ENCODE data around the gene ZNF428. TPM values are rescaled to one million over a fixed set of nuclear protein-coding genes. Genes with fewer than 3 reads are reported as not detected.
A peak's percentile ranks its signal among the peaks of the same experiment; 100 is the strongest.

ZNF428 gene
- total and polyA plus RNA-seq, 2 experiments from 2014 or later, result 21.1 to 23.9 TPM

GRCh38 chr19:43667876-43668405, 48.5 kb upstream of the ZNF428 start:
- Mint-ChIP-seq H3K9me3 (no peaks in the 10 kb centered on the region), H3K27ac (peak overlapping the region; percentile 98), H3K4me1 (peaks cover 31% of the 10 kb centered on the region), H3K36me3 (ENCODE audit: low read depth) (peaks cover 27% of the 10 kb centered on the region), H3K4me3 (peak overlapping the region; percentile 84), H3K27me3 (ENCODE audit: insufficient read depth, low read depth, poor library complexity) (peaks cover 21% of the 10 kb centered on the region)
- Histone ChIP-seq H3K4me1 (ENCODE audit: insufficient read depth) (peaks cover 20% of the 10 kb centered on the region; the same call in 1 of the 2 replicates), H2AFZ (peak overlapping the region; percentile 47), H3K27me3 (ENCODE audit: insufficient read depth) (peaks cover 26% of the 10 kb centered on the region), H3K27ac (ENCODE audit: low read depth) (peak overlapping the region; percentile 85), H3K9me2 (ENCODE audit: insufficient read depth) (no peaks in the 10 kb centered on the region), H3K36me3 (ENCODE audit: insufficient read depth) (no peaks in the 10 kb centered on the region), H3K4me2 (peak overlapping the region; percentile 83), H3K4me3 (peak overlapping the region; percentile 57), H3K79me2 (replicated peaks; ENCODE audit: insufficient read depth) (no peaks in the 10 kb centered on the region), H3F3A (replicated peaks; ENCODE audit: low read depth) (peaks cover 12% of the 10 kb centered on the region; the same call in 1 of the 2 replicates), H4K20me1 (replicated peaks; ENCODE audit: insufficient read depth) (no peaks in the 10 kb centered on the region)
- peak; percentile 30; the same call in 1 of the 2 replicates for TF ChIP-seq POLR2AphosphoS5 (IDR thresholded peaks at IDR 0.05; ENCODE audit: low read depth)
- TF ChIP-seq CREB1 (CRISPR knock-in tag; IDR thresholded peaks at IDR 0.05; ENCODE audit: low read depth), result no peak
- TF ChIP-seq JUNB (IDR thresholded peaks at IDR 0.05; ENCODE audit: unreplicated experiment), result no peak
- peak; percentile 61 for ATAC-seq
- no peak for DNase-seq (ENCODE audit: low spot score)

GRCh38 chr19:43667126-43667875, 47.9 kb upstream of the ZNF428 start:
- Mint-ChIP-seq H3K4me1 (peaks cover 29% of the 10 kb centered on the region), H3K9me3 (no peaks in the 10 kb centered on the region), H3K27ac (peak overlapping the region; percentile 98), H3K27me3 (ENCODE audit: insufficient read depth, low read depth, poor library complexity) (peaks cover 23% of the 10 kb centered on the region), H3K36me3 (ENCODE audit: low read depth) (peaks cover 31% of the 10 kb centered on the region), H3K4me3 (peak overlapping the region; percentile 84)
- Histone ChIP-seq H3K36me3 (ENCODE audit: insufficient read depth) (no peaks in the 10 kb centered on the region), H2AFZ (peak overlapping the region; percentile 47), H3F3A (replicated peaks; ENCODE audit: low read depth) (peaks cover 12% of the 10 kb centered on the region; the same call in 1 of the 2 replicates), H3K4me3 (peak overlapping the region; percentile 57), H4K20me1 (replicated peaks; ENCODE audit: insufficient read depth) (no peaks in the 10 kb centered on the region), H3K4me2 (peak overlapping the region; percentile 83), H3K27me3 (ENCODE audit: insufficient read depth) (peaks cover 26% of the 10 kb centered on the region), H3K79me2 (replicated peaks; ENCODE audit: insufficient read depth) (no peaks in the 10 kb centered on the region), H3K4me1 (ENCODE audit: insufficient read depth) (peaks cover 20% of the 10 kb centered on the region; the same call in 1 of the 2 replicates), H3K27ac (ENCODE audit: low read depth) (peak overlapping the region; percentile 85; the same call in 1 of the 2 replicates), H3K9me2 (ENCODE audit: insufficient read depth) (no peaks in the 10 kb centered on the region)
- DNase-seq (ENCODE audit: low spot score) (peak; percentile 23), ATAC-seq (no peak)
- TF ChIP-seq JUNB (IDR thresholded peaks at IDR 0.05; ENCODE audit: unreplicated experiment) (no peak), REST (IDR thresholded peaks at IDR 0.05; ENCODE audit: unreplicated experiment) (no peak), CTCF (conservative IDR thresholded peaks at IDR 0.05; ENCODE audit: low read depth in 2 of 2) (no peak), EZH2phosphoT487 (IDR thresholded peaks at IDR 0.05; ENCODE audit: unreplicated experiment) (no peak), NANOG (IDR thresholded peaks at IDR 0.05; ENCODE audit: borderline replicate concordance) (no peak), ZNF114 (CRISPR knock-in tag; IDR thresholded peaks at IDR 0.05) (no peak)
